HG03442 (cell line): ENCODE data around the gene SUMO2.
"Not testable (repeated sequence)": the region's sequence is repeated elsewhere in the genome, so short reads cannot be mapped to it uniquely, and the experiment has no call there.

Experiments
- ATAC-seq: cut with Tn5 transposase; IDR thresholded peaks from one replicate; pipeline ENCODE4 v1.9.1; 2021; ENCODE audit warnings: mild to moderate bottlenecking, moderate library complexity; ENCODE audit not compliant: unreplicated experiment

The SUMO2 gene

DNA sequence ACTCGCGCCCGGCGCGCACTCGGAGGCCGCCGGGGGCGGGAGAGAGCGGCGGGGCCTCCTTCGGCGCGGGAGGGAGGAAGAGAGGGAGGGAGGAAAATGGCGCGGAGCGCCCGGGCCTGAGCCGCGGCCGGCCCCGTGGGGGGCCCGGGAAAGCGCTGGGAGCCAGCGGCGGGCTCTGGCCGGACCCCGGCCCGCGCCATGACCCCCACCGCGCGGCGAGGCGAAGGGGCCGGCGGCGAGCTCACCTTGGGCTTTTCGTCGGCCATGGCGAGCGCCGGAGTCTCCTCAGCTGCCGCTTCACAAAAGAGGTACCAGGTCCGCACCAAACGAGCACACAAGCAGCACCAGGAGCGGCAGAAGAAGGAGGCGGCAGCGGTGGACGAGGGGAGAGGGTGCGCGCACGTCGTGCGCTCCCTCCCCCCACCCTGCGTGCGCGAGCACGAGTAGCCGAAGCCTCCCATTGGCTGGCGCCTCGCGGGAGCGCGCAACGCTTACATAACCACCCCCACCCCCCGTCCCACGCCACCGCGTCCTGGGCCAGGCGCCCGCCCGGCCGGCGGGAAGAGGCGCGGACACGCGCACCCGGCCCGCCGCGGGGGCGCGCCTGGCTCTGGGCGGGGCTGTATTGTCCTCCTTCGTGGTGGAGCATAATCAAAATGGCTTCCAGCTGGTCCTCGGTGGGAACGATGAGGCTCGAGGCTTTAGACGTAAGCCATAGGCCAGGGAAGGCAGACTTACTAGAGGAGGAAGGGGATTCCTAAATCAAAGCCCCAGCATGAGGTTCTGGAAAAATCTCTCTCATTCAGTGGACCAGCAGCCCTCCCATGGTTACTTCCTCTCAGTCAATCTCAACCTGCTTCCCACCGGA is at the start of gene SUMO2:
Gene SUMO2 (minus strand): TSS at position 391 of the 868 bp plus-strand sequence. CDS start 125 bp downstream, at position 266.
- ATAC-seq, result peak; percentile 61

GRCh38 chr17:75231741-75232464 is 49.1 kb upstream of the SUMO2 start:
- no peak for ATAC-seq

DNA sequence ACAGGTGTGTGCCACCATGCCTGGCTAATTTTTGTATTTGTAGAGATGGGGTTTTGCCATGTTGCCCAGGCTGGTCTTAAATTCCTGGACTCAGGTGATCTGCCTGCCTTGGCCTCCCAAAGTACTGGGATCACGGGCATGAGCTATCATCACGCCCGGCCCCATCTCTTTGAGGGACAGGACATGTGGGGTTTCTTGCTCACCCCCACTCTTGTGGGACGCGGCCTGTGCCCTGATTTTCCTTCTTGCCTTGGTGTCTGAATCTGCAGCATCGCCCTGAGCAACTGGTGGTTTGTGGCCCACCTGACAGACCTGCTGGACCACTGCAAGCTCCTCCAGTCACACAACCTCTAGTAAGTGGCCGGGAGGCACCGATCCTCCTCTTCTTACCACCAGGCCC is 48.3 kb upstream of the SUMO2 start:
- no peak for ATAC-seq

GRCh38 chr17:75228847-75229246 is 46.1 kb upstream of the SUMO2 start:
- no peak for ATAC-seq

DNA sequence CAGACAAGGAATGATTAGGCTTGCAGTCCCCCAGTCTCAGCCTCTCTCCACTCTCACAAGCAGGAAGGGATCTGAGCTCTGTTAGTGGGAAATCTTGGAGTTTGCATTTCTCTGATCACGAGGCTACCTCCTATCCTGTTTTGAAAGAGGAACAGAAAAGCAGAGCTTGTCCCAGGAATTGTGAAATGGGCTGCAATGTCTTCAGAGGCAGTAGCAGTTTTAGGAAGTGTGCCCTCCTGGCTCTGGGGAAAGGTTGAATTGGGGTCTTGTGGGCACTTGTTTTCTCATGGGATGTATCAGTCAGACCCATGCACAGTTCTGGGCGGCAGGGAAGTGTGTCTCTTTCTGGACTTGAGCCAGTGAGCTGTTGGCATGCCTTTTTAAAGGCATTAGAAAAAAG is 45.5 kb upstream of the SUMO2 start:
- ATAC-seq, result no peak

DNA sequence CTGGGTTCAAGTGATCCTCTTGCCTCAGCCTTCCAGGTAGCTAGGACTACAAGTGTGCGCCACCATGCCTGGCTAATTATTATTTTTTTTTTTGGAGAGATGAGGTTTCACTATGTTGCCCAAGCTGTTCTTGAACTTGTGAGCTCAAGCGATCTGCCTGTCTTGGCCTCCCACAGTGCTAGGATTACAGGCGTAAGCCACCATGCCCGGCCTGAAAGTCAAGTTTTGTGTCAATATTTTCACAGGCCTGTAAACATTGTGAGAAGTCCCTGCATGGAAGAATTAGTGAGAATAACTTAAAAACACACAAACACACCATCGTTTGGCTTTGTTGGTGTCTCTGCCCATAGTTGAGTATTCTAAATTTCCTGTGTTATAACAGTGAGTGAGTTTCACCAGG is 45.0 kb upstream of the SUMO2 start:
- no peak for ATAC-seq

DNA sequence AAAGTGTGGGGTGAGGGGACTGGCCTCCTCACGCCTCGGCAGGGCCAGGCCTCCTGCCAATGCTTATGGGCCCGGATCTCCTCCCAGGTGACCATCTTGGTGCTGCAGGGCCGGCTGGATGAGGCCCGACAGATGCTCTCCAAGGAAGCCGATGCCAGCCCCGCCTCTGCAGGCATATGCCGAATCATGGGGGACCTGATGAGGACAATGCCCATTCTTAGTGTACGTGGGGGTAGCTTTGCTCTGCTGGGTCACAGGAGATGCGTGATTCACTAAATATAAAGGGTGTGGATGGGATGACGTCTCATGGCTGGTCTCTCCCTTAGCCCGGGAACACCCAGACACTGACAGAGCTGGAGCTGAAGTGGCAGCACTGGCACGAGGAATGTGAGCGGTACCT is 42.3 kb upstream of the SUMO2 start:
- no peak for ATAC-seq

- ATAC-seq, result no peak
Measured at GRCh38 chr17:75219815-75220214, 37.1 kb upstream of the SUMO2 start.

GRCh38 chr17:75218131-75218530 is 35.4 kb upstream of the SUMO2 start:
- ATAC-seq, result no peak

- ATAC-seq, result no peak
Measured at GRCh38 chr17:75209061-75209460, 26.3 kb upstream of the SUMO2 start.

GRCh38 chr17:75208161-75208560 is 25.4 kb upstream of the SUMO2 start:
- ATAC-seq, result no peak

DNA sequence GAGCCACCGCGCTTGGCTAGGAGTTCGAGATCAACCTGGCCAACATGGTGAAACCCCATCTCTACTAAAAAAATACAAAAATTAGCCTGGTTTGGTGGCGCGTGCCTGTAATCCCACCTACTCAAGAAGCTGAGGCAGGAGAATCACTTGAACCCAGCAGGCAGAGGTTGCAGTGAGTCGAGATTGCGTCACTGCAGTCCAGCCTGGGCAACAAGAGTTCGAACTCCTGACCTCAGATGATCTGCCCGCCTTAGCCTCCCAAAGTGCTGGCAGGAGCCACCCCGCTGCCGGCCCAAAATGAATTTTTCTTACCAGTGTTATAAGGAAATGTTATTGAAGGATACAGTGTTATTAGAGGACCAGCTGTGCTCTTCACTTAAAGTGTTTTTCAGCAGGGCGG is 25.0 kb upstream of the SUMO2 start:
- no peak for ATAC-seq

DNA sequence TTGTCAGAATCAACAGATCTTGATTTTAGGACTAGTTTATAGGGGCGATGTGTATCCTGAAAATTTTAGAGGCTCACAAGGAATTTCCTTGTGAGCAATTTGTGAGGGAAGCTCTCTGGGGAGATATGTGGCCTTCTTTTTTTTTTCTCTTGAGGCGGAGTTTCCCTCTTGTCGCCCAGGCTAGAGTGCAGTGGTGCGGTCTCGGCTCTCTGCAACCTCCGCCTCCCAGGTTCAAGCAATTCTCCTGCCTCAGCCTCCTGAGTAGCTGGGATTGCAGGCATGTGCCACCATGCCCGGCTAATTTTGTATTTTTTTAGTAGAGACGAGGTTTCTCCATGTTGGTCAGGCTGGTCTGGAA is 24.3 kb upstream of the SUMO2 start:
- not testable (repeated sequence) for ATAC-seq

DNA sequence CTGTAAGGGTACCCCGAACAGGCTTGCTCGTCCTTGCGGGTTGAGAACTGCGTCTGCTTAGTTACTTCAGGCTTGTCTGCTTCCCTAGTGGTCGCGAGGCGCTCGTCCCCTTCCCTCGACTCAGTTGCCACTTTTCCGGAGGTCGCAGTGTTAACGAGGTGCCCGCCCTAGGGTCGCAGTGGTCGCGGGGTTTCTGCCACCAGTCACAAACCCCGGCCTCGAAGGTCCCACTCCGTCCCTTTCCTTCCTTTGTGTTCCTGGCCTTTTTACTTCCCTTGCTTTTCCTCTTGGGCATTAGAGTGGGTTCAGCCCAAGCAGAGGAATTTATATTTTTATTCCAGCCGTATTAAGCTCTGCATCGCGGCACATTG is 23.0 kb upstream of the SUMO2 start:
- ATAC-seq, result no peak

- ATAC-seq, result peak; percentile 74
Measured at GRCh38 chr17:75205037-75205792, 22.5 kb upstream of the SUMO2 start, which contains the start of gene NUP85. TSS of gene NUP85 (plus strand) at chr17:75205679. CDS start at chr17:75205762, 83 bp downstream.

DNA sequence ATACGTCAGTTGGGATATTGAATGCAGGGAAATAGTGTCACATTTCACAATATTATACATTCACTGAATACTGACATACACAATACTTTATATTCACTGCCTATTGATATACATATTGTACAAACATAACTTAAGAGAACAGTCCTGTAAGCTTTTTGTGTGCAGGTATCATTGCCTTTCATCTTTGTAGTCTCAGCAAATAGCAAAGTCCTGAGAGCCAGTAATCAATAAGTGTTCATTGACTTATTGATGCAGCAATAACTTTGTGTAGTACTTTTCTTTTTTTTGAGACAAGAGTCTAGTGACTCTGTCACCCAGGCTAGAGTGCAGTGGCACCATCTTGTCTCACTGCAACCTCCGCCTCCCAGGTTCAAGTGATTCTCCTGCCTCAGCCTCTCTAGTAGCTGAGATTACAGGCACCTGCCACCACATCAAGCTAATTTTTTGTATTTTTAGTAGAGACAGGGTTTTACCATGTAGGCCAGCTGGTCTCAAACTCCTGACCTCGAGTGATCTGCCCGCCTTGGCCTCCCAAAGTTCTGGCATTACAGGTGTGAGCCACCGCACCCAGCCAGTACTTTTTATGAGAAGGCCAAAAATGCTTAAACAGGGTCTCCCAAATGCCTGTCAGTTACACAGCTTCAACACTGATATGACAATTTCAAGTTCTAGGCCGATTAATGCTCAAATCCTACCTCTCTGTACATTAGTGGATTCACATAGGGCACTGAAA is 17.3 kb upstream of the SUMO2 start:
- ATAC-seq, result no peak

- no peak for ATAC-seq
Measured at GRCh38 chr17:75194879-75195278, 12.1 kb upstream of the SUMO2 start.

- no peak for ATAC-seq
Measured at GRCh38 chr17:75191584-75191983, 8.8 kb upstream of the SUMO2 start.

- ATAC-seq, result no peak
Measured at GRCh38 chr17:75188614-75189013, 5.9 kb upstream of the SUMO2 start.

GRCh38 chr17:75183999-75184884 is 1.5 kb upstream of the SUMO2 start:
- no peak for ATAC-seq
